B cell (primary cell): Measurements from ENCODE around the gene NRL. TPM values are rescaled to one million over a fixed set of nuclear protein-coding genes. Genes with fewer than 3 reads are reported as not detected.

Source experiments
- ATAC-seq: fragments of 200-7000 bp; cut with Tn5 transposase; one replicate; pipeline ENCODE4 v1.10.0; 2021; ENCODE audit warnings: low read depth, mild to moderate bottlenecking, moderate number of reproducible peaks, moderate library complexity
- CTCF ChIA-PET: fragments of 350-600 bp; sonication (Branson Sonifier 250); formaldehyde crosslinking; loops from one replicate; lab custom pipeline; 2021; ENCODE audit warnings: antibody characterized with exemption, inconsistent platforms; lab: Charles Lee
- POLR2A ChIA-PET: fragments of 350-600 bp; sonication (Branson Sonifier 250); formaldehyde crosslinking; loops from one replicate; lab custom pipeline; 2021; ENCODE audit warnings: antibody characterized with exemption; lab: Charles Lee
- DNase-seq: peaks from one replicate; pipeline ENCODE4 v3.0.0; 2013
- H2AFZ ChIP-seq: 2 replicates; pipeline ENCODE4 v1.6.1; 2012; ENCODE audit warnings: mild to moderate bottlenecking, low read depth, low read length; ENCODE audit not compliant: insufficient read depth, poor library complexity, severe bottlenecking
- H3K27ac ChIP-seq, 2 donors: 1 replicate in 1 of 2; 2 replicates in 1 of 2; pipeline ENCODE4 v1.5.1; 2012 to 2013; ENCODE audit warnings: low read length in 2 of 2, mild to moderate bottlenecking in 2 of 2, moderate library complexity in 1 of 2
- H3K27me3 ChIP-seq, 4 experiments: fragments of 200-600 bp in 1 of 4; sonication (generic) in 1 of 4; replicated peaks in 1 of 4; 1 replicate in 2 of 4; 2 replicates in 2 of 4; pipeline versions ENCODE4 v1.6.1 to v1.7.0; 2013 to 2016; ENCODE audit warnings: low read length in 3 of 4, mild to moderate bottlenecking in 2 of 4, mixed read lengths in 1 of 4, moderate library complexity in 1 of 4; ENCODE audit not compliant: insufficient read depth in 4 of 4, control insufficient read depth in 3 of 4; ENCODE audit errors: control extremely low read depth in 1 of 4
- H3K36me3 ChIP-seq, 2 experiments: replicated peaks in 1 of 2; 1 replicate in 1 of 2; 2 replicates in 1 of 2; pipeline versions ENCODE4 v1.6.1 to v1.7.1; 2013; ENCODE audit warnings: low read length in 1 of 2; ENCODE audit not compliant: insufficient read depth in 2 of 2, control insufficient read depth in 1 of 2; ENCODE audit errors: control extremely low read depth in 1 of 2, extremely low read depth in 1 of 2
- H3K4me1 ChIP-seq, 2 donors: fragments of 200-600 bp in 1 of 2; sonication (generic) in 1 of 2; 1 replicate in 1 of 2; 2 replicates in 1 of 2; pipeline versions ENCODE4 v1.5.1 to v1.6.1; 2013 to 2017; ENCODE audit warnings: low read length in 2 of 2; ENCODE audit not compliant: control insufficient read depth in 2 of 2, insufficient read depth in 2 of 2
- H3K4me2 ChIP-seq: replicated peaks from 2 replicates; pipeline ENCODE3; 2012; ENCODE audit warnings: mild to moderate bottlenecking, low read depth, low read length; ENCODE audit not compliant: poor library complexity, severe bottlenecking
- H3K4me3 ChIP-seq, 5 experiments: fragments of 200-600 bp in 1 of 5; sonication (generic) in 1 of 5; 1 replicate in 3 of 5; 2 replicates in 2 of 5; pipeline versions ENCODE4 v1.5.1 to v1.7.0; 2011 to 2016; ENCODE audit warnings: low read length in 4 of 5, mild to moderate bottlenecking in 4 of 5, low read depth in 2 of 5, control low read depth in 1 of 5, moderate library complexity in 1 of 5; ENCODE audit not compliant: insufficient read depth in 1 of 5; ENCODE audit errors: control extremely low read depth in 1 of 5, extremely low read depth in 1 of 5
- H3K79me2 ChIP-seq: fragments of 200-600 bp; sonication (generic); one replicate; pipeline ENCODE4 v1.6.0; 2016; ENCODE audit warnings: low read length; ENCODE audit not compliant: control insufficient read depth, insufficient read depth
- H3K9ac ChIP-seq: fragments of 200-600 bp; sonication (generic); 2 replicates; pipeline ENCODE4 v1.6.1; 2017; ENCODE audit warnings: mild to moderate bottlenecking, low read length, moderate library complexity
- H3K9me3 ChIP-seq, 3 donors: one replicate each; pipeline versions ENCODE4 v1.6.1 to v1.7.1; 2013; ENCODE audit warnings: low read length in 2 of 3; ENCODE audit not compliant: control insufficient read depth in 2 of 3, insufficient read depth in 1 of 3; ENCODE audit errors: control extremely low read depth in 1 of 3
- H4K20me1 ChIP-seq: 2 replicates; pipeline ENCODE4 v1.6.0; 2012; ENCODE audit warnings: mild to moderate bottlenecking, low read length; ENCODE audit not compliant: insufficient read depth, control insufficient read depth, poor library complexity, severe bottlenecking
- H3K27ac Mint-ChIP-seq: one replicate; pipeline ENCODE4 v1.8.0; 2021; ENCODE audit warnings: mixed read lengths
- H3K27me3 Mint-ChIP-seq: one replicate; pipeline ENCODE4 v1.8.0; 2021; ENCODE audit warnings: mixed read lengths
- H3K4me1 Mint-ChIP-seq: one replicate; pipeline ENCODE4 v1.8.0; 2021; ENCODE audit warnings: mixed read lengths
- H3K4me3 Mint-ChIP-seq: one replicate; pipeline ENCODE4 v1.8.0; 2021; ENCODE audit warnings: mixed read lengths
- H3K9me3 Mint-ChIP-seq: one replicate; pipeline ENCODE4 v1.8.0; 2022; ENCODE audit warnings: mixed read lengths; ENCODE audit not compliant: insufficient read depth
- EZH2 ChIP-seq: IDR thresholded peaks from 2 replicates; pipeline ENCODE4 v1.6.1; 2012; ENCODE audit warnings: borderline replicate concordance, low read depth, mild to moderate bottlenecking, moderate library complexity, low read length; ENCODE audit not compliant: insufficient read depth, poor library complexity, severe bottlenecking
- WGBS: methylation state at CpG from one replicate; pipeline ENCODE4 v1.1.5; 2013; ENCODE audit warnings: missing lambda C conversion rate; ENCODE audit not compliant: insufficient coverage; 5-methylcytosine and 5-hydroxymethylcytosine counted together
- intact Hi-C: fragments of 100-400 bp; cut with micrococcal nuclease; formaldehyde crosslinking; loops from one replicate; pipeline ENCODE4 v1.10.0; 2022
- polyA plus RNA-seq: library from polyadenylated mRNA; depleted of rRNA; stranded (reverse); fragments of >200 nt; gene quantifications from 2 replicates; pipeline ENCODE4 v1.2.3, GENCODE V29; 2012
- total RNA-seq, 2 donors: library from RNA; stranded (reverse); fragments of 120-200 nt in 1 of 2; gene quantifications; 1 replicate in 1 of 2; 2 replicates in 1 of 2; pipeline versions ENCODE4 v1.2.3 to v1.2.4, GENCODE V29; 2013 to 2022
- TF ChIP-seq, protein P1 (sequence below): fragments of 200-600 bp; IDR thresholded peaks from one replicate; pipeline ENCODE4 v1.8.0; 2022; ENCODE audit warnings: antibody characterized with exemption, mild to moderate bottlenecking

The NRL gene
- total and polyA plus RNA-seq, 2 donors (not counting 1 experiment from before 2014, with no cell fraction given) = 7.0 to 8.8 TPM

DNA sequence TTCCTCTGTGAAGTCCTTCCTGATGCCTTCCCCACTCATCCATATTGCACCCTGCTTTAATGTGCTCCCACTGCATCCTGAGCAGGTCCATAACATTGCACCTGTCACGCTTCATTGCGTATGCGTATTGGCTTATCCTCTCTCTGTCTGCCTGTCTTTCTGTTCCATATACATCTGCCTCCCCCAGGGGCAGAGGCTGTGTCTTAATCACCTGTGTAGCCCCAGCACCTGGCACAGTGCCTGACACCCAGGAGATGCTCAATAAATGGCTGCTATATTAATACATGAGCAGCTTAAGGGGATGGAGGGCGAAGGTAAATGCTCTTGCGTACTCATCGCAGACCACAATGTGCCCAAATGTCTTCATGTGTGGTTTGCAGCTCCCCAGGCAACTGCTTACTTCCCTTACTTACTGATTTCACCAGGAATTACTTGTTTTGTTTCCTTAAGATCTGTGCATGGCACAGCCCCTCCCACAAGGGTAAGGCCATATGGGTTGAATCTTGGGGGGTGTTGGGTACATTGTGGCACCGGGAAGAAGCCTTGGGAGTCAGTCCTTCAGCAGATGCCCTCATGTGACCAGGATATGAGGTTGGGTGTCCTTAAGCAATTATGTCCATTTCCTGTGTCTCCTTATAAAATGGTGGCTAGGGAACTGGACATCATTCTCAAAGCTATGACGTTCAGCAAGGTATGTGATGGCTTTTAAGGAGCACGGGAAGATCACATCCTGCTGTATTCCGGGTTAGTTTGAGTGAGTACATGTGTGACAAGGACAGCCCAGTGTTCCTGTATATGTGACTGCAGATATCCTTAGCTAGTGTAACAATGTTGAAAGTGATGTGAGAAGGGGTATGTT, 44.2 kb downstream of the NRL start:
- H3K27ac ChIP-seq = no peak overlapping the region
- ChIA-PET POLR2A (interaction anchor here (0.6 kb wide), 1 partner anchor 1198 kb away, joined by 3 read pairs; no protein-coding TSS in a partner anchor), CTCF (interaction anchor here (1.3 to 1.5 kb wide), 3 partner anchors 18 to 38 kb away, joined by 3 to 5 read pairs (median 4); no protein-coding TSS in a partner anchor)
- no peak overlapping the region for H3K9ac ChIP-seq
- DNase-seq (no peak), ATAC-seq (no peak)
- no peak overlapping the region for H3K4me3 ChIP-seq
- no peak overlapping the region for H2AFZ ChIP-seq
- 93% methylated on average over 8 of the region's 10 CpGs for WGBS
- H3K27me3 ChIP-seq = peaks cover 0 to 4% (median 0%) of the 10 kb centered on the region in 4 experiments
- H3K27ac Mint-ChIP-seq = no peak overlapping the region
- H3K9me3 ChIP-seq = no peaks in the 10 kb centered on the region
- H3K4me1 ChIP-seq = peaks cover 6 to 8% of the 10 kb centered on the region in 2 donors
- peaks cover 9% of the 10 kb centered on the region for H3K4me1 Mint-ChIP-seq
- no peaks in the 10 kb centered on the region for H3K36me3 ChIP-seq
- H3K4me3 Mint-ChIP-seq = no peak overlapping the region
- no peak for TF ChIP-seq EZH2
- TF ChIP-seq, protein P1, sequence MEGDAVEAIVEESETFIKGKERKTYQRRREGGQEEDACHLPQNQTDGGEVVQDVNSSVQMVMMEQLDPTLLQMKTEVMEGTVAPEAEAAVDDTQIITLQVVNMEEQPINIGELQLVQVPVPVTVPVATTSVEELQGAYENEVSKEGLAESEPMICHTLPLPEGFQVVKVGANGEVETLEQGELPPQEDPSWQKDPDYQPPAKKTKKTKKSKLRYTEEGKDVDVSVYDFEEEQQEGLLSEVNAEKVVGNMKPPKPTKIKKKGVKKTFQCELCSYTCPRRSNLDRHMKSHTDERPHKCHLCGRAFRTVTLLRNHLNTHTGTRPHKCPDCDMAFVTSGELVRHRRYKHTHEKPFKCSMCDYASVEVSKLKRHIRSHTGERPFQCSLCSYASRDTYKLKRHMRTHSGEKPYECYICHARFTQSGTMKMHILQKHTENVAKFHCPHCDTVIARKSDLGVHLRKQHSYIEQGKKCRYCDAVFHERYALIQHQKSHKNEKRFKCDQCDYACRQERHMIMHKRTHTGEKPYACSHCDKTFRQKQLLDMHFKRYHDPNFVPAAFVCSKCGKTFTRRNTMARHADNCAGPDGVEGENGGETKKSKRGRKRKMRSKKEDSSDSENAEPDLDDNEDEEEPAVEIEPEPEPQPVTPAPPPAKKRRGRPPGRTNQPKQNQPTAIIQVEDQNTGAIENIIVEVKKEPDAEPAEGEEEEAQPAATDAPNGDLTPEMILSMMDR = no peak
- H3K27me3 Mint-ChIP-seq = peaks cover 4% of the 10 kb centered on the region
- no peaks in the 10 kb centered on the region for H4K20me1 ChIP-seq
- no peak overlapping the region for H3K4me2 ChIP-seq
- no peaks in the 10 kb centered on the region for H3K9me3 Mint-ChIP-seq
- no peaks in the 10 kb centered on the region for H3K79me2 ChIP-seq
- intact Hi-C loops = no loop called here

GRCh38 chr14:24069411-24069735, 45.4 kb downstream of the NRL start:
- Histone ChIP-seq H3K27ac (no peak overlapping the region), H3K36me3 (no peaks in the 10 kb centered on the region), H4K20me1 (no peaks in the 10 kb centered on the region), H3K9me3 (no peaks in the 10 kb centered on the region), H3K4me1 (no peaks in the 10 kb centered on the region), H3K79me2 (no peaks in the 10 kb centered on the region), H3K9ac (no peak overlapping the region), H2AFZ (no peak overlapping the region), H3K4me2 (no peak overlapping the region), H3K27me3 (peaks cover 0 to 4% (median 0%) of the 10 kb centered on the region in 4 experiments), H3K4me3 (no peak overlapping the region)
- intact Hi-C loops = no loop called here
- no peak overlapping the region for H3K27ac Mint-ChIP-seq
- TF ChIP-seq, protein P1 = no peak
- no peak for TF ChIP-seq EZH2
- H3K27me3 Mint-ChIP-seq = peaks cover 4% of the 10 kb centered on the region
- no peaks in the 10 kb centered on the region for H3K9me3 Mint-ChIP-seq
- POLR2A ChIA-PET = no interaction called here
- DNase-seq (no peak), ATAC-seq (no peak)
- H3K4me3 Mint-ChIP-seq = no peak overlapping the region
- WGBS = 100% methylated on average over 2 of the region's 6 CpGs
- H3K4me1 Mint-ChIP-seq = no peaks in the 10 kb centered on the region
- CTCF ChIA-PET = interaction anchor here (1.3 kb wide), 1 partner anchor 23 kb away, joined by 3 read pairs; no protein-coding TSS in a partner anchor
